ENCODE measurements around the gene HAUS6. TPM values are rescaled to one million over a fixed set of nuclear protein-coding genes. Genes with fewer than 3 reads are reported as not detected.

HAUS6 gene
- total and polyA plus RNA-seq, 2 experiments from 2014 or later: 32.7 to 48.7 TPM

- Histone ChIP-seq H3K9me2 (ENCODE audit: insufficient read depth) (no peaks in the 10 kb centered on the region), H3K79me2 (replicated peaks; ENCODE audit: insufficient read depth) (no peaks in the 10 kb centered on the region), H3K36me3 (ENCODE audit: insufficient read depth) (no peaks in the 10 kb centered on the region), H4K20me1 (replicated peaks; ENCODE audit: insufficient read depth) (no peaks in the 10 kb centered on the region), H3K4me2 (no peak overlapping the region), H3K27me3 (ENCODE audit: insufficient read depth) (no peaks in the 10 kb centered on the region), H2AFZ (no peak overlapping the region), H3F3A (replicated peaks; ENCODE audit: low read depth) (no peaks in the 10 kb centered on the region), H3K4me1 (ENCODE audit: insufficient read depth) (no peaks in the 10 kb centered on the region), H3K27ac (ENCODE audit: low read depth) (no peak overlapping the region), H3K4me3 (no peak overlapping the region)
- H3K27ac Mint-ChIP-seq: no peak overlapping the region
- H3K9me3 Mint-ChIP-seq: no peaks in the 10 kb centered on the region
- H3K27me3 Mint-ChIP-seq (ENCODE audit: insufficient read depth, low read depth, poor library complexity): peaks cover 2% of the 10 kb centered on the region
- H3K4me1 Mint-ChIP-seq: peaks cover 5% of the 10 kb centered on the region
- H3K36me3 Mint-ChIP-seq (ENCODE audit: low read depth): no peaks in the 10 kb centered on the region
- DNase-seq (ENCODE audit: low spot score) (no peak), ATAC-seq (no peak)
- H3K4me3 Mint-ChIP-seq: no peak overlapping the region
- TF ChIP-seq POLR2AphosphoS5 (IDR thresholded peaks at IDR 0.05; ENCODE audit: low read depth): no peak
- no peak for TF ChIP-seq ZNF331 (CRISPR knock-in tag; IDR thresholded peaks at IDR 0.05; ENCODE audit: low read depth)
- no peak for TF ChIP-seq NANOG (IDR thresholded peaks at IDR 0.05; ENCODE audit: borderline replicate concordance)
- TF ChIP-seq EZH2 (IDR thresholded peaks at IDR 0.05; ENCODE audit: low read depth, unreplicated experiment): no peak
- no peak for TF ChIP-seq REST (IDR thresholded peaks at IDR 0.05; ENCODE audit: unreplicated experiment)
- TF ChIP-seq JUNB (IDR thresholded peaks at IDR 0.05; ENCODE audit: unreplicated experiment): no peak
- no peak for TF ChIP-seq STAT1 (IDR thresholded peaks at IDR 0.05; ENCODE audit: unreplicated experiment)
- no peak for TF ChIP-seq ZNF462 (CRISPR knock-in tag; IDR thresholded peaks at IDR 0.05)
- no peak for TF ChIP-seq EZH2phosphoT487 (IDR thresholded peaks at IDR 0.05; ENCODE audit: unreplicated experiment)
- no peak for TF ChIP-seq CREB1 (CRISPR knock-in tag; IDR thresholded peaks at IDR 0.05; ENCODE audit: low read depth)
- no peak for TF ChIP-seq ETS1 (IDR thresholded peaks at IDR 0.05)
- no peak for TF ChIP-seq CTCF (conservative IDR thresholded peaks at IDR 0.05; ENCODE audit: low read depth in 2 of 2)
- TF ChIP-seq ZNF114 (CRISPR knock-in tag; IDR thresholded peaks at IDR 0.05): no peak
Measured at GRCh38 chr9:19138084-19138483, 35.4 kb upstream of the HAUS6 start.

Measured in GM23338 (cell line).